Liver (tissue), 9 donors: ENCODE data around the gene FADS3. TPM values are rescaled to one million over a fixed set of nuclear protein-coding genes. Genes with fewer than 3 reads are reported as not detected.

Experiments
- DNase-seq: peaks from one replicate; pipeline ENCODE4 v3.0.0-alpha.2; 2017; ENCODE audit warnings: low spot score
- H3K27ac ChIP-seq, 2 donors: one replicate each; pipeline ENCODE4 v1.7.0; 2013; ENCODE audit warnings: inconsistent platforms in 2 of 2, low read length in 2 of 2, control low read depth in 1 of 2, low read depth in 1 of 2, mild to moderate bottlenecking in 1 of 2
- H3K27me3 ChIP-seq, 4 donors: one replicate each; pipeline versions ENCODE4 v1.6.1 to v1.7.0; 2013; ENCODE audit warnings: low read length in 3 of 4, inconsistent platforms in 1 of 4, mild to moderate bottlenecking in 1 of 4, moderate library complexity in 1 of 4; ENCODE audit not compliant: control insufficient read depth in 4 of 4, insufficient read depth in 4 of 4
- H3K36me3 ChIP-seq, 4 donors: one replicate each; pipeline versions ENCODE4 v1.6.1 to v1.7.0; 2013; ENCODE audit warnings: low read length in 3 of 4, mild to moderate bottlenecking in 3 of 4, low read depth in 1 of 4, moderate library complexity in 1 of 4; ENCODE audit not compliant: control insufficient read depth in 4 of 4, insufficient read depth in 3 of 4
- H3K4me1 ChIP-seq, 4 donors: one replicate each; pipeline versions ENCODE4 v1.6.1 to v1.7.0; 2013; ENCODE audit warnings: low read length in 3 of 4, mild to moderate bottlenecking in 3 of 4, moderate library complexity in 1 of 4; ENCODE audit not compliant: control insufficient read depth in 4 of 4, insufficient read depth in 4 of 4
- H3K4me3 ChIP-seq, 3 donors: one replicate each; pipeline versions ENCODE4 v1.6.1 to v1.7.0; 2013; ENCODE audit warnings: low read length in 3 of 3, control low read depth in 1 of 3, low read depth in 1 of 3, mild to moderate bottlenecking in 1 of 3
- H3K9ac ChIP-seq, 2 donors: one replicate each; pipeline ENCODE4 v1.7.0; 2013; ENCODE audit warnings: low read length in 2 of 2, mild to moderate bottlenecking in 2 of 2, moderate library complexity in 2 of 2, control low read depth in 1 of 2, low read depth in 1 of 2
- H3K9me3 ChIP-seq, 4 donors: one replicate each; pipeline versions ENCODE4 v1.6.1 to v1.7.0; 2013; ENCODE audit warnings: low read length in 3 of 4; ENCODE audit not compliant: control insufficient read depth in 4 of 4
- ATF3 ChIP-seq: IDR thresholded peaks from 2 replicates; pipeline ENCODE4 v1.6.1; 2016; ENCODE audit warnings: antibody characterized with exemption
- CTCF ChIP-seq: fragments of 150-350 bp; IDR thresholded peaks from 2 replicates; pipeline ENCODE4 v1.5.1; 2017; ENCODE audit warnings: improper control_type of control experiment, low read depth, low read length; ENCODE audit not compliant: missing input control
- EGR1 ChIP-seq, 2 donors: IDR thresholded peaks; 2 replicates each; pipeline ENCODE4 v1.6.1; 2016 to 2018; ENCODE audit warnings: antibody characterized with exemption in 2 of 2, low read depth in 2 of 2
- FOXA1 ChIP-seq: IDR thresholded peaks from 2 replicates; pipeline ENCODE4 v1.6.1; 2016; ENCODE audit warnings: antibody characterized with exemption
- FOXA2 ChIP-seq: IDR thresholded peaks from 2 replicates; pipeline ENCODE4 v1.6.1; 2016; ENCODE audit warnings: antibody characterized with exemption
- GABPA ChIP-seq, 2 donors: IDR thresholded peaks in 1 of 2; conservative IDR thresholded peaks in 1 of 2; 2 replicates each; pipeline ENCODE4 v1.6.1; 2016; ENCODE audit warnings: antibody characterized with exemption in 2 of 2, mild to moderate bottlenecking in 1 of 2, moderate library complexity in 1 of 2
- HNF4A ChIP-seq, 2 donors: conservative IDR thresholded peaks; 2 replicates each; pipeline ENCODE4 v1.6.1; 2016; ENCODE audit warnings: antibody characterized with exemption in 2 of 2, mild to moderate bottlenecking in 2 of 2
- MAX ChIP-seq: IDR thresholded peaks from 2 replicates; pipeline ENCODE4 v1.6.1; 2016; ENCODE audit warnings: antibody characterized with exemption
- NR2F2 ChIP-seq: IDR thresholded peaks from 2 replicates; pipeline ENCODE4 v1.6.1; 2016; ENCODE audit warnings: antibody characterized with exemption
- RAD21 ChIP-seq, 2 donors: IDR thresholded peaks; 2 replicates each; pipeline ENCODE4 v1.6.1; 2016; ENCODE audit warnings: antibody characterized with exemption in 2 of 2, mild to moderate bottlenecking in 2 of 2
- REST ChIP-seq: IDR thresholded peaks from 2 replicates; pipeline ENCODE4 v1.6.1; 2016; ENCODE audit warnings: antibody characterized with exemption, mild to moderate bottlenecking
- RXRA ChIP-seq, 2 donors: IDR thresholded peaks; 2 replicates each; pipeline ENCODE4 v1.6.1; 2017 to 2018; ENCODE audit warnings: antibody characterized with exemption in 2 of 2, mild to moderate bottlenecking in 1 of 2
- SP1 ChIP-seq: IDR thresholded peaks from 2 replicates; pipeline ENCODE4 v1.6.1; 2018; ENCODE audit warnings: antibody characterized with exemption, mild to moderate bottlenecking
- TAF1 ChIP-seq: conservative IDR thresholded peaks from 2 replicates; pipeline ENCODE4 v1.6.1; 2016; ENCODE audit warnings: antibody characterized with exemption, mild to moderate bottlenecking
- YY1 ChIP-seq: IDR thresholded peaks from 2 replicates; pipeline ENCODE4 v1.6.1; 2016; ENCODE audit warnings: antibody characterized with exemption, mild to moderate bottlenecking
- ZBTB33 ChIP-seq: IDR thresholded peaks from 2 replicates; pipeline ENCODE4 v1.6.1; 2016; ENCODE audit warnings: antibody characterized with exemption
- WGBS: extraction: QIAGEN DNeasy Blood & Tissue Kit; methylation state at CpG from one replicate; pipeline ENCODE4 v1.1.7; 2013; 5-methylcytosine and 5-hydroxymethylcytosine counted together
- polyA plus RNA-seq, 2 donors: library from polyadenylated mRNA; stranded (reverse) in 1 of 2; unstranded in 1 of 2; fragments of 200-250 nt in 1 of 2; fragments of >200 nt in 1 of 2; fragmentation: Nextera tagmentation in 1 of 2; extraction: Ambion mirVana in 1 of 2; gene quantifications; one replicate each; pipeline versions ENCODE4 v1.2.1 to v1.2.3, GENCODE V29; 2013 to 2015
- total RNA-seq, 2 donors: library from RNA; depleted of rRNA; stranded (reverse); fragments of >200 nt; gene quantifications; one replicate each; pipeline ENCODE4 v1.2.3, GENCODE V29; 2014
- donor health status: healthy.
- donor health status: healthy.
- donor health status: healthy.
- donor health status: healthy.
- donor health status: healthy.

Gene FADS3
- total and polyA plus RNA-seq, 4 donors: 8.3 to 13.6 (median 10.3) TPM

- Histone ChIP-seq H3K27me3 (no peaks in the 10 kb centered on the region), H3K4me3 (no peak overlapping the region), H3K4me1 (no peaks in the 10 kb centered on the region), H3K9me3 (peaks cover 0 to 4% (median 0%) of the 10 kb centered on the region in 4 donors), H3K36me3 (no peaks in the 10 kb centered on the region), H3K27ac (no peak overlapping the region), H3K9ac (no peak overlapping the region)
- no peak for TF ChIP-seq RAD21 (IDR thresholded peaks at IDR 0.05)
- TF ChIP-seq REST: no peak
- no peak for TF ChIP-seq YY1
- TF ChIP-seq TAF1: no peak
- no peak for TF ChIP-seq ATF3
- no peak for TF ChIP-seq NR2F2
- TF ChIP-seq SP1: no peak
- TF ChIP-seq EGR1 (IDR thresholded peaks at IDR 0.05; ENCODE audit: low read depth in 2 of 2): no peak
- TF ChIP-seq HNF4A (conservative IDR thresholded peaks at IDR 0.05): no peak
- TF ChIP-seq ZBTB33: no peak
- no peak for TF ChIP-seq GABPA (IDR thresholded peaks at IDR 0.05 in 1 of 2, conservative IDR thresholded peaks at IDR 0.05 in 1 of 2)
- TF ChIP-seq CTCF: no peak
- WGBS: 83% methylated on average over 2 of the region's 2 CpGs
- DNase-seq: no peak
These were observed 44.5 kb upstream of the FADS3 start for GRCh38 chr11:61935861-61936260.

GRCh38 chr11:61930933-61931332 lies 39.6 kb upstream of the FADS3 start:
- TF ChIP-seq FOXA2: no peak
- TF ChIP-seq ATF3: no peak
- TF ChIP-seq ZBTB33: no peak
- no peak for TF ChIP-seq MAX
- no peak for TF ChIP-seq HNF4A (conservative IDR thresholded peaks at IDR 0.05)
- no peak for TF ChIP-seq FOXA1
- TF ChIP-seq RXRA (IDR thresholded peaks at IDR 0.05): no peak
- TF ChIP-seq TAF1: no peak
- no peak for TF ChIP-seq EGR1 (IDR thresholded peaks at IDR 0.05; ENCODE audit: low read depth in 2 of 2)
- TF ChIP-seq YY1: no peak
- no peaks in the 10 kb centered on the region for H3K27me3 ChIP-seq
- no peak overlapping the region for H3K4me3 ChIP-seq
- H3K27ac ChIP-seq: no peak overlapping the region
- WGBS: 93% methylated on average over 3 of the region's 3 CpGs
- no peak for DNase-seq
- H3K4me1 ChIP-seq: no peaks in the 10 kb centered on the region
- no peaks in the 10 kb centered on the region for H3K9me3 ChIP-seq
- no peak overlapping the region for H3K9ac ChIP-seq
- no peaks in the 10 kb centered on the region for H3K36me3 ChIP-seq
